HEK293T (cell line): ENCODE measurements around the gene KCND2.

Source experiments
- CTCF ChIA-PET: fragments of 350-600 bp; formaldehyde crosslinking; extraction: SDS; loops from one replicate; lab custom pipeline; 2021; ENCODE audit warnings: antibody characterized with exemption, inconsistent platforms; lab: Yijun Ruan, JAX
- POLR2A ChIA-PET: fragments of 350-600 bp; formaldehyde crosslinking; extraction: SDS; loops from one replicate; lab custom pipeline; 2020; ENCODE audit warnings: antibody characterized with exemption, inconsistent platforms; lab: Yijun Ruan, JAX
- DNase-seq: peaks from one replicate; pipeline ENCODE4 v3.0.0; 2012; ENCODE audit warnings: mixed read lengths; ENCODE audit errors: extremely low spot score
- ARNT ChIP-seq: fragments of 450-650 bp; IDR thresholded peaks from 2 replicates; pipeline ENCODE4 v1.6.1; 2017; ENCODE audit warnings: mild to moderate bottlenecking
- BHLHE40 ChIP-seq: fragments of 450-650 bp; IDR thresholded peaks from 2 replicates; pipeline ENCODE4 v1.6.1; 2016; ENCODE audit warnings: mild to moderate bottlenecking, moderate library complexity, borderline replicate concordance
- CTBP1 ChIP-seq: fragments of 450-650 bp; IDR thresholded peaks from 2 replicates; pipeline ENCODE4 v1.6.1; 2016; ENCODE audit warnings: borderline replicate concordance
- ELF4 ChIP-seq: fragments of 450-650 bp; IDR thresholded peaks from 2 replicates; pipeline ENCODE4 v1.6.1; 2017; ENCODE audit warnings: antibody characterized with exemption
- FOXA1 ChIP-seq: fragments of 450-650 bp; IDR thresholded peaks from 2 replicates; pipeline ENCODE4 v1.6.1; 2016; ENCODE audit warnings: mild to moderate bottlenecking
- FOXK2 ChIP-seq: fragments of 450-650 bp; IDR thresholded peaks from 2 replicates; pipeline ENCODE4 v1.6.1; 2016; ENCODE audit warnings: mild to moderate bottlenecking
- FOXM1 ChIP-seq: fragments of 450-650 bp; IDR thresholded peaks from 2 replicates; pipeline ENCODE4 v1.6.1; 2017; ENCODE audit warnings: mild to moderate bottlenecking, borderline replicate concordance
- HDGF ChIP-seq: fragments of 450-650 bp; IDR thresholded peaks from 2 replicates; pipeline ENCODE4 v1.6.1; 2017; ENCODE audit warnings: antibody characterized with exemption, borderline replicate concordance
- L3MBTL2 ChIP-seq: fragments of 450-650 bp; conservative IDR thresholded peaks from 2 replicates; pipeline ENCODE4 v1.6.1; 2016; ENCODE audit warnings: mild to moderate bottlenecking
- LEF1 ChIP-seq: fragments of 450-650 bp; IDR thresholded peaks from 2 replicates; pipeline ENCODE4 v1.6.1; 2017; ENCODE audit warnings: mild to moderate bottlenecking, borderline replicate concordance
- NFRKB ChIP-seq: fragments of 450-650 bp; IDR thresholded peaks from 2 replicates; pipeline ENCODE4 v1.6.1; 2016; ENCODE audit warnings: mild to moderate bottlenecking, moderate library complexity
- SP1 ChIP-seq: fragments of 450-650 bp; IDR thresholded peaks from 2 replicates; pipeline ENCODE4 v1.6.1; 2017
- SUZ12 ChIP-seq: fragments of 450-650 bp; IDR thresholded peaks from 2 replicates; pipeline ENCODE4 v1.6.1; 2016; ENCODE audit warnings: mild to moderate bottlenecking
- TARDBP ChIP-seq: fragments of 450-650 bp; IDR thresholded peaks from 2 replicates; pipeline ENCODE4 v1.6.1; 2016
- ZNF384 ChIP-seq: fragments of 450-650 bp; IDR thresholded peaks from 2 replicates; pipeline ENCODE4 v1.6.1; 2016
- TF ChIP-seq, protein P1 (sequence below): fragments of 450-650 bp; IDR thresholded peaks from 2 replicates; pipeline ENCODE4 v1.6.1; 2016

KCND2 gene

GRCh38 chr7:120735791-120736190 is 462.8 kb downstream of the KCND2 start:
- TF ChIP-seq SUZ12 (no peak), FOXA1 (no peak)
- POLR2A ChIA-PET, result no interaction called here
- no peak for DNase-seq
- CTCF ChIA-PET, result no interaction called here

GRCh38 chr7:120738816-120739215 is 465.8 kb downstream of the KCND2 start:
- TF ChIP-seq FOXA1, result no peak
- TF ChIP-seq NFRKB, result no peak
- TF ChIP-seq, protein P1, sequence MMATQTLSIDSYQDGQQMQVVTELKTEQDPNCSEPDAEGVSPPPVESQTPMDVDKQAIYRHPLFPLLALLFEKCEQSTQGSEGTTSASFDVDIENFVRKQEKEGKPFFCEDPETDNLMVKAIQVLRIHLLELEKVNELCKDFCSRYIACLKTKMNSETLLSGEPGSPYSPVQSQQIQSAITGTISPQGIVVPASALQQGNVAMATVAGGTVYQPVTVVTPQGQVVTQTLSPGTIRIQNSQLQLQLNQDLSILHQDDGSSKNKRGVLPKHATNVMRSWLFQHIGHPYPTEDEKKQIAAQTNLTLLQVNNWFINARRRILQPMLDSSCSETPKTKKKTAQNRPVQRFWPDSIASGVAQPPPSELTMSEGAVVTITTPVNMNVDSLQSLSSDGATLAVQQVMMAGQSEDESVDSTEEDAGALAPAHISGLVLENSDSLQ, result no peak
- TF ChIP-seq L3MBTL2, result no peak
- no peak for TF ChIP-seq SUZ12
- TF ChIP-seq FOXM1, result no peak
- no peak for TF ChIP-seq SP1
- TF ChIP-seq ARNT, result no peak
- TF ChIP-seq BHLHE40, result no peak
- TF ChIP-seq FOXK2, result no peak
- TF ChIP-seq LEF1, result no peak
- no peak for TF ChIP-seq CTBP1
- TF ChIP-seq TARDBP, result no peak
- no peak for TF ChIP-seq HDGF
- no peak for TF ChIP-seq ZNF384
- no peak for TF ChIP-seq ELF4
- DNase-seq, result no peak
- ChIA-PET POLR2A (no interaction called here), CTCF (interaction anchor here (1.1 kb wide), 1 partner anchor 13 kb away, joined by 3 read pairs; no protein-coding TSS in a partner anchor)

- CTCF ChIA-PET, result no interaction called here
- POLR2A ChIA-PET, result no interaction called here
- no peak for TF ChIP-seq SP1
- TF ChIP-seq FOXM1, result no peak
- no peak for TF ChIP-seq FOXA1
- no peak for TF ChIP-seq ARNT
- no peak for TF ChIP-seq LEF1
- no peak for TF ChIP-seq FOXK2
- no peak for TF ChIP-seq HDGF
- TF ChIP-seq ZNF384, result no peak
- DNase-seq, result no peak
These were observed 467.4 kb downstream of the KCND2 start for GRCh38 chr7:120740348-120740747.

DNA sequence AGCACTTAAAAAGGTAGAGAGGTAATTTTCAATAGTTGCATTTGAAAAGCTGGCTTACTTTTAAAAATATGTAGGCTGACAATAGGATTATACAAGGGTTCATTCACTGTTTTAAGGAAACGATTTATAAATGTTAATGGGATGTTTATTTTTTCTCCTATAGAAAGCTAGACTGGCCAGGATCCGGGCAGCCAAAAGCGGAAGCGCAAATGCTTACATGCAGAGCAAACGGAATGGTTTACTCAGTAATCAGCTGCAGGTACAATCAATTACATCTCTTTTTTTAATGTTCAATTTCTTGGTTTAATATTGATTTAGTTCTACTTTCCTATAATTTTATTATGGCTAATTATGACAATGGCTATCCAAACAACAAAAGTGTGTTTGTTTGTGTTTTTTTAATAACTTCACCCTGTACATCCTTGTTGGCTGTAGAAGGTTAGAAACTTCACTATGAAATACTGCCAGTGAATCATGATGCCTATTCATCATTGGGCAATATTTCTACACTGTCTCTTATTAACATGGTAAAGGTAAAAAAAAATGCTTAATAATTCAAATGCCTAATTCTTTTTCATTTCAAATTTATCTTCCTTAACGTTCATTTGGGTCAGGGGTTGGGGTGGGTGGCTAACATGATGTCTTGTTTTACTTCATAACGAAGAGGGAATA is 468.5 kb downstream of the KCND2 start:
- no peak for DNase-seq
- TF ChIP-seq ARNT (no peak), CTBP1 (no peak), FOXM1 (no peak), SP1 (no peak), HDGF (no peak), BHLHE40 (no peak), L3MBTL2 (no peak), NFRKB (no peak), FOXA1 (no peak)
- TF ChIP-seq, protein P1, result no peak
- POLR2A ChIA-PET, result no interaction called here
- CTCF ChIA-PET, result no interaction called here

DNA sequence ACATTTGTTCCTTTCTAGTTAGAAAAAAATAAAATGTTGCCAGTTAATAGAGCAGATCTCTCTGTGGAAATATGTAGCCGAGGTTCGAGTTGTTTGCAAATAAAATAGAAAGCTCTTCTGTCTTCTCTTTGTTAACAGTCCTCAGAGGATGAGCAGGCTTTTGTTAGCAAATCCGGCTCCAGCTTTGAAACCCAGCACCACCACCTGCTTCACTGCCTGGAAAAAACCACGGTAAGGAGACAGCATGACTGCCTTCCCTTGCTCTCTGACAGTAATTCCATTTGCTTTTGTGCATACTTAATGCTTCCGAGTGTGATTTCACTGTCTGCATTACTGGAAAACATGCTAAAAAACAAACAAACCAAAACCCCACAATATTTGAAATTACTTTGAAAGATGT is 469.4 kb downstream of the KCND2 start:
- DNase-seq, result no peak
- POLR2A ChIA-PET, result no interaction called here

GRCh38 chr7:120743128-120743527 is 470.2 kb downstream of the KCND2 start:
- ChIA-PET POLR2A (no interaction called here), CTCF (no interaction called here)
- TF ChIP-seq FOXM1, result no peak
- no peak for TF ChIP-seq FOXA1
- no peak for TF ChIP-seq CTBP1
- TF ChIP-seq ARNT, result no peak
- no peak for TF ChIP-seq FOXK2
- no peak for TF ChIP-seq ZNF384
- DNase-seq, result no peak

More for the DNA sequence above, 469.4 kb downstream of the KCND2 start:
- TF ChIP-seq, protein P1, result no peak
- no peak for TF ChIP-seq ARNT
- TF ChIP-seq FOXM1, result no peak
- TF ChIP-seq ELF4, result no peak
- TF ChIP-seq BHLHE40, result no peak
- TF ChIP-seq NFRKB, result no peak
- no peak for TF ChIP-seq LEF1
- no peak for TF ChIP-seq SP1
- TF ChIP-seq FOXK2, result no peak
- no peak for TF ChIP-seq ZNF384
- no peak for TF ChIP-seq TARDBP
- TF ChIP-seq CTBP1, result no peak
- no peak for TF ChIP-seq HDGF
- TF ChIP-seq SUZ12, result no peak
- no peak for TF ChIP-seq L3MBTL2
- TF ChIP-seq FOXA1, result no peak
- CTCF ChIA-PET, result no interaction called here
